Muscle layer of colon (tissue), 2 donors: ENCODE measurements around the gene EML4.
"Not testable (repeated sequence)": the region's sequence is repeated elsewhere in the genome, so short reads cannot be mapped to it uniquely, and the experiment has no call there.

Experiments used
- H3K27ac ChIP-seq: one replicate; pipeline ENCODE4 v1.7.0; 2013; ENCODE audit warnings: low read depth, mild to moderate bottlenecking, low read length, moderate library complexity
- H3K27me3 ChIP-seq, 2 donors: one replicate each; pipeline ENCODE4 v1.7.0; 2013; ENCODE audit warnings: low read length in 2 of 2, mild to moderate bottlenecking in 2 of 2; ENCODE audit not compliant: insufficient read depth in 2 of 2, control insufficient read depth in 1 of 2
- H3K36me3 ChIP-seq: one replicate; pipeline ENCODE4 v1.7.0; 2013; ENCODE audit warnings: mild to moderate bottlenecking, low read length; ENCODE audit not compliant: insufficient read depth
- H3K4me1 ChIP-seq: one replicate; pipeline ENCODE4 v1.7.0; 2013; ENCODE audit warnings: mild to moderate bottlenecking, low read length; ENCODE audit not compliant: insufficient read depth
- H3K4me3 ChIP-seq, 2 donors: one replicate each; pipeline ENCODE4 v1.7.0; 2013; ENCODE audit warnings: low read length in 2 of 2, low read depth in 1 of 2, mild to moderate bottlenecking in 1 of 2, moderate library complexity in 1 of 2
- H3K9ac ChIP-seq: one replicate; pipeline ENCODE4 v1.7.0; 2013; ENCODE audit warnings: low read length
- H3K9me3 ChIP-seq: one replicate; pipeline ENCODE4 v1.7.0; 2013; ENCODE audit warnings: mild to moderate bottlenecking, low read length
- donor health status: abdominal sarcoma.
- donor health status: Adenocarcinoma of cecum.

Gene EML4

DNA sequence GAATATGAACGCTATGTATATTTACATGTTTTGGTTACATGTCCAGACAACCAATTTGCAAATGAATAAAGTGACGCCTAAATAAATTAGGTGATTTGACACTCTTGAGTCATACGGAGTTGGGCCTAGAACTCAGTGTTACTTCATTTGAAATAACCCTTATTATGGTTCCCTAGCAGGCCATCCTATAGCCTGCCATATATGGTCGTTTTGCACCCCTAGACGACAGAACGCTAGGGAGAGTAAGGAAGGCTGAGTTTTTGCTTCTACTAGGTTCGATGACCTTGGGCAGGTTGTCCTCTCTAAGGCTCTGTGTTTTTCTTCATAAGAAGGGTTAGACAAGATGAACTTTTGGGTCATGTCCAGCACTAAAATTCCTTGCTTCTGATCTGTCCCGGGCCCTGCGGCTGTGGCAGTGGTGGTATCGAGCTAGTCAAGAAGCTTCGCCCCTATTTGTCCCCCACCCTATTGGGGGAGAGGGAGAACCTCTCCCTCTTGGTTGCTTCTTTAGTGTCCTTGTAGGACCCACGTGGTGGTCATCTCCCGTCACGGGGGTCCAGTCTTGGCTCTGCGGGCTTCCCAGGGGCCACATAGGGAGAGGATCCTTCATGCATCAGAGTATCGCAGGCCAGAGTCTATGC, 574 bp upstream of the EML4 start:
- Histone ChIP-seq H3K27me3 (no peaks in the 10 kb centered on the region), H3K9ac (no peak overlapping the region), H3K9me3 (no peaks in the 10 kb centered on the region), H3K4me1 (peaks cover 25% of the 10 kb centered on the region), H3K36me3 (no peaks in the 10 kb centered on the region), H3K27ac (peak overlapping the region; percentile 76), H3K4me3 (peak overlapping the region; percentile 19 to 28)

DNA sequence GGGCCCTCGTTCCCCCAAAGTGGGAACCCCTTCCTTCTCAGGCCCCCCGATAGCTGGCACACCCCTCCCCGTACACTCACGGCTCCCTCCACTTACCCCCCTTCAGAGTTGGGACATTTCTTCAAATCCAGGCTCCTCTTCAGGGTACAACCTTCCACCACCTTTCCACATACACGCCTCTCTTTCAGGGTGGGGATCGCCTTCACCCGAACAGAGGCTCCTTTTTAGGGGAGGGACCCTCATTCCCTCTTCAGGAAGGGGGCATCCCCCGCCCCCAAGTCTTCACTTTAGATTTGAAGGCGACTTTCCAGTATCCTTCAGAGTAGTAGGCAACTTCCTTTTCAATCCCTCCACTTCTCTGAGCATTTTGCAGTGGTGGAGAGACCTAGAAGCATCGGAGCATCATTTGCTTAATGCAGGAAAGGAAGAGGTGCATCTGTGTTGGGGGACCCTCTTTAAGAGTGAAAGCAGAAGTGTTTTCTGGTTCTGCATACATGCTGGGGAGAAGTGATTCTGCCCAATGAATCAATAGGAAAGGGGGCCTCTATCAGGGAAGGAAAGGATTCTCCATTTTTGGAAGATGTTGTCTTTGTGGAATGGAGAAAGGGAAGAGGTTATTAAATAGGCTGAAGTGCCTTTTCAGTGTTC, 845 bp downstream of the EML4 start:
- no peaks in the 10 kb centered on the region for H3K9me3 ChIP-seq
- H3K36me3 ChIP-seq = no peaks in the 10 kb centered on the region
- no peaks in the 10 kb centered on the region for H3K27me3 ChIP-seq
- peak overlapping the region; percentile 66 for H3K9ac ChIP-seq
- peaks cover 25% of the 10 kb centered on the region for H3K4me1 ChIP-seq
- H3K27ac ChIP-seq = peak overlapping the region; percentile 68
- peak overlapping the region; percentile 82 to 85 for H3K4me3 ChIP-seq

DNA sequence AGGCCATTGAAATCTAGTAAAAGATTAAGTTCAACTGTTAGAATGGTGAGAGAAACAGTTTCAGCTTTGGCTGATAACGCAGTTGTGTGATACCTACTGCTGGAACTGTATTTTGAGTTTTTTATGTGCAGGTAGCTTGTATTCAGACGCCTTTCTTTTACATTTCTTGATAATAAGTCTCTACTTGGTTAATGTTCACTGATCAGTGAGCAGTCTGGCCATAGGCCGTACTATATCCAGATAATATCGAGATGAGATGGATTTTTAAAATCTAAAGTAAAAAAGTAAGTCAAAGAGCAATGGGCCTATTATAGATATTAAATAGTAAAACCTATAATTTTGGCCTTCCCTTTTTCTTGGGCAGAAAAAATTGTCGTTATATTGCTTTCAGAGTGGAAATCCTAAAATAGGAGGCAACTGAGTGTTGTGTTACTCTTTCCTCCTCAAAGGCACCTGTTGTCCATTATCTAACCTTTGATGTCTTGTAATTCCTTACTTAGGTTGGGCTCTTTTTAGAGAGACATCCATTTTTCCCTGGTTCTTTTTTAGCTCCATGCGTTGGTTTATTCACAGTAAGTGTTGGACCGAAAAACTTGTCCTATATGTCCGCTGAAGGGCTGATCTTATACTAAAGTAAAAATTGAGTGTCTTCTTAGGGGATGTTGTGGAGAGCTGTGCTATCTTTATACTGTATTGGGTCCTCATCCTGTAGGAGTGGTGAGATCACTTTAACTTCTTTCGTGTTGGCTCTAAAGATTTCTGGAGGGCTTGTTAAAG, 1.7 kb downstream of the EML4 start:
- Histone ChIP-seq H3K9ac (peak overlapping the region; percentile 66), H3K4me3 (peak overlapping the region; percentile 82 to 85), H3K4me1 (peaks cover 25% of the 10 kb centered on the region), H3K9me3 (no peaks in the 10 kb centered on the region), H3K36me3 (no peaks in the 10 kb centered on the region), H3K27ac (no peak overlapping the region), H3K27me3 (no peaks in the 10 kb centered on the region)

DNA sequence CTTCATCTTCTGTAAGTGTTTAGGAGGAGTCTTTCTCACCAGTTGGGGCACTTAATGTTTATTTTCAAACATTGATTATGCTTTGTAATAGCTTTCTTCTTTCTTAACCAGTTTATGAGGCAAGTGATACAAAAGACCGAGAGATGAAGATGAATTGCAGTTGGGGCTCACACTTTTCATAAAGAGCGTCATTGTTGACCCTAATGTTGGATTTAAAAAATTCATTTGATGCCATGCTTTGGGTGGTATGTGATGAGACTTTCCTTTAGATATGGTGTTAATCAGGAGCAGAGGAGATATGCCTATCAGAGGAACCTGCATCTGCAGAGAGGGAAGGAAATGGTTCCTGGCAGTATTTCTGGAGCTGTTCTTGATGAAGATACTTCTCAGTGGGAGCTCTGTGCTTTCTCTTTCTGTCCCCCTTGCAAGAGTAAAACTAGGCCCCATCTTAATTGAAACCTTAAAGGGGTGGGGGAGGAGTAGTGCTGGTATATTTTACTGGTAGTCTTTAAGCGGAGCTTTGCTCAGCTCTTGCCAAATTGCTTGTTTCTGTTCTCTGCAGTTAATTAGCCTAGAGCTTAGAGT, 2.3 kb downstream of the EML4 start:
- H3K4me1 ChIP-seq = peaks cover 25% of the 10 kb centered on the region
- H3K9me3 ChIP-seq = no peaks in the 10 kb centered on the region
- H3K9ac ChIP-seq = no peak overlapping the region
- no peaks in the 10 kb centered on the region for H3K36me3 ChIP-seq
- H3K27me3 ChIP-seq = no peaks in the 10 kb centered on the region
- H3K4me3 ChIP-seq = peak overlapping the region in 1 of 2 donors; percentile 19
- no peak overlapping the region for H3K27ac ChIP-seq

DNA sequence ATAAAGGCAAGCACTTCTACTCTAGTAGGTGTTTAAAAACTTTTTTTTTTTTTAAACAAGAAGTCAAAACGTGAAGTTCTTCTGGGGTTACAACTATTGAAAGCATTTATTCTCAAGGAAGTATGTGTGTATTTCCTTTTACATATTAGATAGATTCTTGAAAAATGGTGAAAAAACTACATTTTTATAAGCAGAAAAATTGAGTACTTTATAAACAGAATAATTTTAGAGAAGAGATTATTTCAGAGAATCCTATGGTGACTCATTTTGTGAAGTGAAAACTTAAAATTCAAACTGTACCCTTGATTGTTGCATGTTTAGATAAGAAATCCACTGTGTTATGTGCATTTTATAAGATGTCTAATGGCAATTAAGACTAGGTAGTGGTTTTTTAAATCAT, 2.9 kb downstream of the EML4 start:
- no peak overlapping the region for H3K27ac ChIP-seq
- peak overlapping the region in 1 of 2 donors; percentile 19 for H3K4me3 ChIP-seq

DNA sequence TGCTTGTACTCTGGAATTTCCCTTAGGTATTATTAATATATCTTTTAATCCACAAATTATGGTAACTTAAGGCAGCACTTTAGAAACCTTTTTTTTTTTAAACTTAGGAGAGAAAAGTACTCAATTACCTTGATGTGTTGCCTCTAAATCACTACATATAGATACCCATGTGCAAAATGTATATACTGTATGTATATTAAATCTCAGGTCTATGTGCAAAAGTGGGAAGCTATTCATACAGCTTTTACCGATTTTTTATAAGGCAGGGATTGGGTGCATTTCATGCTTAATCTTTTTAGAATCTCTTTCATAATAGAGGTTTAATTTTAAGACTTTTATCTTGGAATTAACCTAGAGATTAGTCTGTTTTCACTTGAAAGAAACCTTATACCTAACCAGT, 3.4 kb downstream of the EML4 start:
- no peaks in the 10 kb centered on the region for H3K36me3 ChIP-seq
- H3K27me3 ChIP-seq = no peaks in the 10 kb centered on the region
- H3K9ac ChIP-seq = no peak overlapping the region
- H3K27ac ChIP-seq = no peak overlapping the region
- H3K4me3 ChIP-seq = no peak overlapping the region
- H3K4me1 ChIP-seq = peaks cover 25% of the 10 kb centered on the region
- H3K9me3 ChIP-seq = no peaks in the 10 kb centered on the region

More for the DNA sequence above, 2.9 kb downstream of the EML4 start:
- Histone ChIP-seq H3K9me3 (no peaks in the 10 kb centered on the region), H3K27me3 (no peaks in the 10 kb centered on the region), H3K36me3 (no peaks in the 10 kb centered on the region), H3K4me1 (peaks cover 25% of the 10 kb centered on the region), H3K9ac (no peak overlapping the region)

DNA sequence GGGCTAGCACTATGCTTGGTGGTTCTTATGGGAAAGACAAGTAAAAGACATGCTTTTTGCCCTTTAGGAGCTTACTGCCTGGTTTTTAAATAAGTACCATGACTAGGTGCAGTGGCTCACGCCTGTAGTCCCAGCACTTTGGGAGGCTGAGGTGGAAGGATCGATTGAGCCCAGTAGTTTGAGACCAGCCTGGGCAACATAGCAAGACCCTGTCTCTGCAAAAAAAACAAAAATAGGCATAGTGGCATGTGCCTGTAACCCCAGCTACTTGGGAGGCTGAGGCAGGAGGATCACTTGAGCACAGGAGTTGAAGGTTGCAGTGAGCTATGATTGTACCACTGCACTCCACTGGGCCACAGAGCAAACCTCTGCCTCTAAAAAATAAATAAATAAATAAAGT, 4.3 kb downstream of the EML4 start:
- H3K36me3 ChIP-seq, H3K9ac ChIP-seq: not testable (repeated sequence)
- H3K4me1 ChIP-seq = peaks cover 25% of the 10 kb centered on the region

DNA sequence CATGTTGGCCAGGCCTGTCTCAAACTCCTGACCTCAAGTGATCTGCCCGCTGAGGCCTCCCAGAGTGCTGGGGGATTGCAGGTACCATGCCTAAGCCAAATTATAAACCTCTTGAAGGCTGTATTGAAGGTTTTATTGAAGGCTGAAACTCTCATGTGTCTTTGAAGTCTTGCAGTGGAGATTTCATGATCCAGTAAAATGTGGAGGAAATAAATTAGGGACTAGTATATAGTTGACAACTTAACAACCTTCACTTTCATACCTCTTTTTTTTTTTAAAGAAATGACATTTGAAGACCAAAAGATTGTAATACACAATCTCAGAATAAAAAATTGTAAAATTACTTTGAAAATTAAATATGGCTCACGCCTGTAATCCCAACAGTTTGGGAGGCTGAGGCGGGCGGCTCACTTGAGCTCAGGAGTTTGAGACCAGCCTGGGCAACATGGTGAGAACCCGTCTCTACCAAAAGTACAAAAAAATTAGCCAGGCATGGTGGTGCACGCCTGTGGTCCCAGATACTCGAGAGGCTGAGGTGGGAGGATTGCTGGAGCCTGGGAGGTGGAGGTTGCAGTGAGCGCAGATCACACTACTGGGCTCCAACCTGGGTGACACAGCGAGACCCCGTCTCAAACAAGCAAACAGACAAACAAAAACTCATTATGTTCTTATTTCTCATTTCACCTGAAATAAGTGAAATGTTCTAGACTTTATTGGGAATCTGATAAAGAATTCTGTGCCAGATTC, 8.0 kb downstream of the EML4 start:
- no peaks in the 10 kb centered on the region for H3K9me3 ChIP-seq
- H3K9ac ChIP-seq = no peak overlapping the region
- H3K27ac ChIP-seq = no peak overlapping the region
- H3K4me1 ChIP-seq = peaks cover 3% of the 10 kb centered on the region
- no peak overlapping the region for H3K4me3 ChIP-seq
- H3K27me3 ChIP-seq = no peaks in the 10 kb centered on the region
- H3K36me3 ChIP-seq = no peaks in the 10 kb centered on the region

More for the DNA sequence above, 4.3 kb downstream of the EML4 start:
- H3K27me3 ChIP-seq, H3K27ac ChIP-seq, H3K4me3 ChIP-seq, H3K9me3 ChIP-seq: not testable (repeated sequence)

DNA sequence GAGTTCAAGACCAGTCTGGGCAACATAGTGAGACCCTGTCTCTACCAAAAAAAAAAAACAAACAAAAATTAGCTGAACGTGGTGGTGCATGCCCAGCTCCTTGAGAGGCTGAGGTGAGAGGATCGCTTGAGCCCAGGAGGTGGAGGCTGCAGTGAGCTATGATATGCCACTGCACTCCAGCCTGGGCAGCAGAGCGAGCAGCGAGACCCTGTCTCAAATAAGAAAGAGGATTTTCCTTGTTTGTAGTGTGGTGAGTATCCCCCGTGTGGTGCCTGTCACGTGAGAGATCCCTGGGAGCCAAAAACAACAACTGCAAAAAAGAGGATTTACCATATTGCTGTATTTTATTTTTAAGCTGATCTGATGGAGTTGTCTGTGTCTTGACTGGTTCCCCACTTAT, 9.2 kb downstream of the EML4 start:
- Histone ChIP-seq H3K27me3 (no peaks in the 10 kb centered on the region), H3K27ac (no peak overlapping the region), H3K4me3 (no peak overlapping the region), H3K9me3 (no peaks in the 10 kb centered on the region), H3K9ac (no peak overlapping the region), H3K4me1 (no peaks in the 10 kb centered on the region), H3K36me3 (no peaks in the 10 kb centered on the region)

DNA sequence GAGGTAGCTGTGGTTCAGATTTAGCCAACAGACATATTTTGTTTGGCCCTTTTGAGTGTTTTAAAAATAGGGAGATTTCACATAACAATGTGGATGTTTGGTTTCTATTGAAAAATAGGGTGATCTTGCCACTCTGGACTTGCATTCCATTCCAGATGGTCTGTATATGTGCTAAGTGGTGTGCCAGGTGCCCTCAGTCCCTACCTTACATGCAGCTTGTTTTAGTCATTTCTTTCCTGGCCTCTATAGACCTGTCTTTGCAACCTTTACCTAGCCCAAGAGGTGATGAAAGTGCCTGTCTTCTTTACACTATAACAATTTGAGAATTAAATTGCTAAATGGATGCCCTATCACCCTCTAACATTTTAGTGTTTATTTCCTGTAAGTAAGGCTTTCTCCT, 11.1 kb downstream of the EML4 start:
- H3K27me3 ChIP-seq = no peaks in the 10 kb centered on the region
- H3K9ac ChIP-seq = no peak overlapping the region
- no peaks in the 10 kb centered on the region for H3K4me1 ChIP-seq
- no peak overlapping the region for H3K27ac ChIP-seq
- no peaks in the 10 kb centered on the region for H3K36me3 ChIP-seq
- no peak overlapping the region for H3K4me3 ChIP-seq
- H3K9me3 ChIP-seq = no peaks in the 10 kb centered on the region
